GM12875 (cell line): Measurements from ENCODE around the gene GID4.

Experiments used
- H3K4me3 ChIP-seq: one replicate; pipeline ENCODE4 v1.5.1; 2011; ENCODE audit warnings: low read depth, low read length, control low read depth
- TF ChIP-seq, protein P1 (sequence below): IDR thresholded peaks from 2 replicates; pipeline ENCODE4 v1.5.1; 2011; ENCODE audit warnings: low read depth, mild to moderate bottlenecking, control low read depth, inconsistent platforms, low read length, moderate library complexity, borderline replicate concordance; ENCODE audit not compliant: insufficient read depth

Gene GID4

DNA sequence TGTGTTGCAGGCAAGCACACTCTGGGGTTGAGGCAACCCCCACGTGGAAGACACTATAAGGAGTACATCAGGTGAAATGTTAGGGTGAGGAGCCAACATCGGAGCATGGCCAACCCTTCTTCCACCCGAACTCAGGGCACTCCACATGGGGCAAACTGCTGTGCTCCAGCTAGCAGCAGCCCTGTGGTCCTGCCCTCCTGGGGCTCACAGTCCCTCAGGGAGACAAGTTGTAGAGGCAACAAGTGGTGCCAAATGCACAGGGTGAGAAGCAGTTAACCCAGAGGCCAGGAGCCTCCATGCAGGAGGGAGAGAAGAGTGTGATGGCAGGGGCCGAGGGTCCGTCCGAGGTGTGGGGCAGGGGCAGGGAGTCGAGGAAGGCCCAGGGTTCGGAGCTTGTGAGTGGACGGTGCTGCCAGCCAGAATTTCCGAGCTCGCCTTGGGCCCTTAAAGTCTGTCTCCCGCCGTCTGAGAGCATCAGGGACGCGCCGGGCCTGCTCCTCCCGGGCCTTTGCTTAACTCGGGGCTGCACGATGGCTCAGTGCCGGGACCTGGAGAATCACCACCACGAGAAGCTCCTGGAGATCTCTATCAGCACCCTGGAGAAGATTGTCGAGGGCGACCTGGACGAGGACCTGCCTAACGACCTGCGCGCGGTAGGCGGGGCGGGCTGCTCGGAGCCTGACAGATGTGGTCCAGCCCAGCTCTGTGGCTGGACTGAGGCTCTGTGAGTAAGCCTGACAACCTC, 32.5 kb upstream of the GID4 start:
- TF ChIP-seq, protein P1, sequence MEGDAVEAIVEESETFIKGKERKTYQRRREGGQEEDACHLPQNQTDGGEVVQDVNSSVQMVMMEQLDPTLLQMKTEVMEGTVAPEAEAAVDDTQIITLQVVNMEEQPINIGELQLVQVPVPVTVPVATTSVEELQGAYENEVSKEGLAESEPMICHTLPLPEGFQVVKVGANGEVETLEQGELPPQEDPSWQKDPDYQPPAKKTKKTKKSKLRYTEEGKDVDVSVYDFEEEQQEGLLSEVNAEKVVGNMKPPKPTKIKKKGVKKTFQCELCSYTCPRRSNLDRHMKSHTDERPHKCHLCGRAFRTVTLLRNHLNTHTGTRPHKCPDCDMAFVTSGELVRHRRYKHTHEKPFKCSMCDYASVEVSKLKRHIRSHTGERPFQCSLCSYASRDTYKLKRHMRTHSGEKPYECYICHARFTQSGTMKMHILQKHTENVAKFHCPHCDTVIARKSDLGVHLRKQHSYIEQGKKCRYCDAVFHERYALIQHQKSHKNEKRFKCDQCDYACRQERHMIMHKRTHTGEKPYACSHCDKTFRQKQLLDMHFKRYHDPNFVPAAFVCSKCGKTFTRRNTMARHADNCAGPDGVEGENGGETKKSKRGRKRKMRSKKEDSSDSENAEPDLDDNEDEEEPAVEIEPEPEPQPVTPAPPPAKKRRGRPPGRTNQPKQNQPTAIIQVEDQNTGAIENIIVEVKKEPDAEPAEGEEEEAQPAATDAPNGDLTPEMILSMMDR: no peak
- no peak overlapping the region for H3K4me3 ChIP-seq

DNA sequence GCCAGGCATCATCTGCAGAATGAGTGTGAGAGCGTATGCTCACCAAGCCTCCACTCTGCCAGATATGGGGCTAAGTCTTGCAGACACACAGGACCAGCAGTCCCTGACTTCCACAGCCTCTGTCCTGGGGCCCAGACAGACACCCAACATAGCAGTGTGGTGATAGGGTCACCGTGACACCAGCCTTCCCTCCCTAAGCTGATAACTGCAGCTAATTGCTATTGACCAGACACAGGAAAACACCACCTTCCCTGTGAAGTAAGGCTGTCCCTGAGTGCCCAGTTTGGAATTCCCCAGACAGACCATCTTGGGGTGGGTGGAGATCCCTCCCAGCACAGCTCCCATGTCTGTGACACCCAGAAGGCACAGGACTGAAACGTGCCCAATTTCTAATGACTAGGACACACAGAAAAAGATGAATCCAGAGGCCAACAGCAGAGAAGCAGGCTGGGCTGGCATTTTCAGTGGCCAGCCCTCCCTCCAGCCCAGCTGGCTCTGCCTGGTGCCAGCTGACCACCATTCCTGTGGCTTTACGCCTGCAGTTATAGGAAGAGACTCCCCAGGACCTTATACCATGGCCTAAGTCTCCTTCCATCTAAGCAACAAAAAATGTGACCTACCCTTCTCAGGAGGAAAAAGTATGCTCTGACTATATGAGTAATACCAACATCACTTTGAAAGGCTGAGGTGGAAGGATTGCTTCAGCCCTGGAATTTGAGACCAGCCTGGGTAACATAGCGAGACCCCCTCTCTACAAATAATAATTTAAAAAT, 30.5 kb upstream of the GID4 start:
- TF ChIP-seq, protein P1: no peak
- H3K4me3 ChIP-seq: no peak overlapping the region

DNA sequence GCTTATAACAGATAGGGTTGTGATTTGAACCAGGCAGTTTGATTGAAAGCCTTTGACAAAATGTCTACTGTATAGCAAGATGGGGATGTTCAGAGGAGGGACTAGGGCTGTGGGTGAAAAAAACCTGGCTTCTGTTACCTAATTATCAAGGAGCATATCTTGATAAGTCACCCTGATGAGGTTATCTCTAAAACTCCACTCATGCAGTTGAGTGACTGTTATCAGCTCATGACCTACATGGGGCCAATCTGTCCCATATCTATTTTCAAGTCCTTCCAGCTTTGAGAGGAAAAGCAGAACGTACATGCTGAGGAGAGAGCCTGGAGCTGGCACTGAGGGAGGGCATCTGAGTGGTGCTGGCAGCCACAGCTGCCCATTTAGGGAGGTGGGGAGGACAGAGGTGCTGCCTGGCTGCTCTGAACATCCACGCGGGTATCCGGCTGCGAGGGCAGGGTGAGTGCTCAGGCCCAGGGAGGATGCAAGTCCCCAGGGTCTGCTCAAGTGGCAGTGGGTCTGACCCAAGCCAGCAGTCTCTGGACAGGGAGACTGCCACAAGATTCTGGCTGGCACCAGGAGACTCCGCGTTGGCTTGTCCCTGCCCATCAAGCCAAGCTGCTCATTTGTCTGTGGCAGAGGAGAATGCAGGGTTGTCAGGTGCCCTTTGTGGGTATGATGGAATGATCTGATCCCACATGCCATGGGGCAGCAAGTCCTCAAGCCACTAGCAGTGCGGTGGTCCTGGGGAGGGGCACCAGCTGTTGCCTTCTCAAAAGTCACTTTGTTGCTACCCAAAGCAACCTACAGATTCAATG, 29.4 kb upstream of the GID4 start:
- no peak overlapping the region for H3K4me3 ChIP-seq
- TF ChIP-seq, protein P1: no peak

DNA sequence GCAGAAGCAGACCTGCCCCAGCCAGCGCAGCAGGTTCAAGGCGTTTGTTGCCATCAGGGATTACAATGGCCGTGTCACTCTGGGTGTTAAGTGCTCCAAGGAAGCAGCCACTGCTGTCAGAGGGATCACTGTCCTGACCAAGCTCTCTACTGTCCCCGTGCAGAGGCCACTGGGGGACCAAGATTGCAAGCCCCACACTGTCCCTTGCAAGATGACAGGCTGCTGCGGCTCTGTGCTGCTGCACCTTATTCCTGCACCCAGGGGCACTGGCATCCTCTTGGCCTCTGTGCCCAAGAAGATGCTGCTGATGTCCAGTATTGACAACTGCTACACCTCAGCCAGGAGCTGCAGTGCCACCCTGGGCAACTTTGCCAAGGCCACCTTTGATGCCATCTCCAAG, 27.9 kb upstream of the GID4 start:
- TF ChIP-seq, protein P1: no peak
- H3K4me3 ChIP-seq: no peak overlapping the region

DNA sequence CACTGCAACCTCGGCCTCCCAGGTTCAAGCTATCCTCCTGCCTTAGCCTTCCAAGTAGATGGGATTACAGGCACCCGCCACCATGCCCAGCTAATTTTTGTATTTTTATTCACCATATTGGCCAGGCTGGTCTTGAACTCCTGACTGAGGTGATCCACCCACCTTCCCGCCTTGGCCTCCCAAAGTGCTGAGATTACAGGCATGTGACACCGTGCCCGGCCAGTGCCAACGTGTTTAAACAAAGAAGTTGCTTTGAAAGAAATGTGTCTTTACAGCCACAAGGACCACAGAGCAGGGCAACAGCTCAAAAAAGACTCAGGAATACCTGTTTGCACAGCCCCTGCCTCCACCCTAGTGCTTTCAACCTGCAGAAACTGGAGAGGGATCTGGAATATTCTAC, 25.2 kb upstream of the GID4 start:
- TF ChIP-seq, protein P1: no peak
- no peak overlapping the region for H3K4me3 ChIP-seq

DNA sequence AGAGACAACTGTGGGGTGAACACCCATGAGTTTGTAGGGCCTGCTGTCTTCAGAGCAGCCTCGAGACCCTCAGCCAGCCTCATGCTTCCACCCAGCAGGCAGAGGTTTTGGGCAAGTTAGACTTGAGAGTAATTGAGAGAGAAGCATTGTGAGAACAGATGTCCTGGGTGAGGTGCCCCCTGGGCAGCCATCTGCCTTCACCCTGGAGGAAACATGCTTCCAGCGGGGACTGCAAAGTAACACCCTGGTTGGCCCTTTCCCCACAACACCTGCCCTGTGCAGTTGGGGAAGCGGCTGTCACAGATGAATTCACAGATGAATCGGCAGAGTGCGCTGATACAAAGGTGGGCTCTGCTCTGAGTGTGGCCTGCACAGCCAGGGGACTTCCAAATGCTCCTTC, 23.6 kb upstream of the GID4 start:
- TF ChIP-seq, protein P1: no peak
- no peak overlapping the region for H3K4me3 ChIP-seq

DNA sequence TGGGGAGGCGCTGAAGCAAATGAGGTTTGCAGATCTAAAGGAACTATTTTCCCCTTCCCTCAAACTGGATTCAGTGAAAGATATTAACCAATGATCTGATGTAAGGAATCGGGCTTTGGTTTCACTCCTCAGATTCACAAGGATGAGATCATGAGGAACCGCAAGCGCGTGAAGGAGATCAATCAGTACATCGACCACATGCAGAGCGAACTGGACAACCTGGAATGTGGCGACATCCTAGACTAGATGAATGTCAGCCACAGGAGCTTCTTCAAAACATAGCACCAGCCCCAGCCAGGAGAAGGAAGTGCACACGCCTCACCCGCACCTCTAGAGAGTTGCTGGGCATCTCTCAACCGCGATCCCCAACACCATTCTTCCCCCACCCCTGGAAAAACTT, 22.8 kb upstream of the GID4 start:
- TF ChIP-seq, protein P1: no peak
- no peak overlapping the region for H3K4me3 ChIP-seq
